ENCODE measurements around the gene SLITRK3.

SLITRK3 gene

GRCh38 chr3:165202995-165203394 is 6.8 kb upstream of the SLITRK3 start:
- H3K4me3 ChIP-seq (ENCODE audit: low read depth, low read length): no peak overlapping the region
- H3K27ac ChIP-seq: no peak overlapping the region
- H3K36me3 ChIP-seq: no peaks in the 10 kb centered on the region
- no peak for TF ChIP-seq CTCF (IDR thresholded peaks at IDR 0.05; ENCODE audit: low read depth, low read length)
- no peaks in the 10 kb centered on the region for H3K27me3 ChIP-seq (ENCODE audit: insufficient read depth, low read depth, severe bottlenecking)
- H3K9me3 ChIP-seq (ENCODE audit: severe bottlenecking): no peaks in the 10 kb centered on the region
- DNase-seq: no peak

GRCh38 chr3:165201964-165202363 is 5.8 kb upstream of the SLITRK3 start:
- DNase-seq: no peak
- no peaks in the 10 kb centered on the region for H3K36me3 ChIP-seq
- no peak overlapping the region for H3K4me3 ChIP-seq (ENCODE audit: low read depth, low read length)
- H3K27ac ChIP-seq: no peak overlapping the region
- no peaks in the 10 kb centered on the region for H3K9me3 ChIP-seq (ENCODE audit: severe bottlenecking)
- TF ChIP-seq CTCF (IDR thresholded peaks at IDR 0.05; ENCODE audit: low read depth, low read length): no peak
- no peaks in the 10 kb centered on the region for H3K27me3 ChIP-seq (ENCODE audit: insufficient read depth, low read depth, severe bottlenecking)

- TF ChIP-seq CTCF (IDR thresholded peaks at IDR 0.05; ENCODE audit: low read depth, low read length): no peak
- peak overlapping the region; percentile 85 for H3K4me3 ChIP-seq (ENCODE audit: low read depth, low read length)
- H3K27ac ChIP-seq: no peak overlapping the region
- no peaks in the 10 kb centered on the region for H3K36me3 ChIP-seq
- no peak for DNase-seq
- H3K27me3 ChIP-seq (ENCODE audit: insufficient read depth, low read depth, severe bottlenecking): no peaks in the 10 kb centered on the region
- H3K9me3 ChIP-seq (ENCODE audit: severe bottlenecking): no peaks in the 10 kb centered on the region
Observed at GRCh38 chr3:165197481-165197800, 1.3 kb upstream of the SLITRK3 start.

- DNase-seq: peak; percentile 58
- TF ChIP-seq CTCF (IDR thresholded peaks at IDR 0.05; ENCODE audit: low read depth, low read length): no peak
- H3K4me3 ChIP-seq (ENCODE audit: low read depth, low read length): peak overlapping the region; percentile 85
- no peaks in the 10 kb centered on the region for H3K9me3 ChIP-seq (ENCODE audit: severe bottlenecking)
- no peaks in the 10 kb centered on the region for H3K27me3 ChIP-seq (ENCODE audit: insufficient read depth, low read depth, severe bottlenecking)
- H3K27ac ChIP-seq: no peak overlapping the region
- no peaks in the 10 kb centered on the region for H3K36me3 ChIP-seq
Observed at GRCh38 chr3:165196577-165197480, 645 bp upstream of the SLITRK3 start.

GRCh38 chr3:165195241-165195639 is 944 bp downstream of the SLITRK3 start:
- no peaks in the 10 kb centered on the region for H3K27me3 ChIP-seq (ENCODE audit: insufficient read depth, low read depth, severe bottlenecking)
- no peak overlapping the region for H3K27ac ChIP-seq
- no peaks in the 10 kb centered on the region for H3K9me3 ChIP-seq (ENCODE audit: severe bottlenecking)
- no peaks in the 10 kb centered on the region for H3K36me3 ChIP-seq
- no peak for DNase-seq
- peak overlapping the region; percentile 85 for H3K4me3 ChIP-seq (ENCODE audit: low read depth, low read length)
- TF ChIP-seq CTCF (IDR thresholded peaks at IDR 0.05; ENCODE audit: low read depth, low read length): no peak
